Heart left ventricle (tissue), 16 donors: ENCODE measurements around the gene ARHGAP15. TPM values are rescaled to one million over a fixed set of nuclear protein-coding genes. Genes with fewer than 3 reads are reported as not detected.

Source experiments
- ATAC-seq, 4 donors: fragments of 200-7000 bp; cut with Tn5 transposase; one replicate each; pipeline ENCODE4 v1.9.1; 2020 to 2022; ENCODE audit warnings: moderate library complexity in 4 of 4, mild to moderate bottlenecking in 3 of 4, moderate number of reproducible peaks in 1 of 4
- DNase-seq, 5 donors: peaks; one replicate each; pipeline ENCODE4 v3.0.0-alpha.2; 2020
- H3K27ac ChIP-seq, 12 donors: fragments of 200-600 bp; sonication (generic) in 4 of 12; one replicate each; pipeline versions ENCODE4 v1.5.0 to v1.8.0; 2016 to 2022; ENCODE audit warnings: mild to moderate bottlenecking in 2 of 12
- H3K27me3 ChIP-seq, 9 donors: fragments of 200-600 bp; sonication (generic) in 2 of 9; one replicate each; pipeline versions ENCODE4 v1.5.1 to v1.8.0; 2016 to 2022; ENCODE audit warnings: mild to moderate bottlenecking in 3 of 9
- H3K36me3 ChIP-seq, 9 donors: fragments of 200-600 bp; sonication (generic) in 2 of 9; one replicate each; pipeline versions ENCODE4 v1.5.0 to v1.8.0; 2018 to 2022; ENCODE audit warnings: mild to moderate bottlenecking in 2 of 9
- H3K4me1 ChIP-seq, 12 donors: fragments of 200-600 bp; sonication (generic) in 4 of 12; one replicate each; pipeline versions ENCODE4 v1.5.0 to v1.8.0; 2016 to 2022; ENCODE audit warnings: mild to moderate bottlenecking in 3 of 12
- H3K4me3 ChIP-seq, 12 donors: fragments of 200-600 bp; sonication (generic) in 4 of 12; one replicate each; pipeline versions ENCODE4 v1.5.0 to v1.8.0; 2017 to 2022; ENCODE audit warnings: mild to moderate bottlenecking in 9 of 12, moderate library complexity in 4 of 12
- H3K9me3 ChIP-seq, 12 donors: fragments of 200-600 bp; sonication (generic) in 4 of 12; one replicate each; pipeline versions ENCODE4 v1.5.0 to v1.8.0; 2016 to 2022; ENCODE audit warnings: mild to moderate bottlenecking in 1 of 12
- CTCF ChIP-seq, 12 donors: fragments of 200-600 bp; sonication (generic) in 4 of 12; IDR thresholded peaks; one replicate each; pipeline versions ENCODE4 v1.5.0 to v1.8.0; 2018 to 2022; ENCODE audit warnings: antibody characterized with exemption in 12 of 12, mild to moderate bottlenecking in 5 of 12
- POLR2A ChIP-seq, 2 donors: fragments of 450-650 bp; IDR thresholded peaks; one replicate each; pipeline ENCODE4 v1.6.1; 2017; ENCODE audit warnings: antibody characterized with exemption in 2 of 2, mild to moderate bottlenecking in 2 of 2, moderate library complexity in 2 of 2
- WGBS, 4 donors: extraction: QIAGEN DNeasy Blood & Tissue Kit in 2 of 4; methylation state at CpG; one replicate each; pipeline versions ENCODE4 v1.1.5 to v1.1.7; 2013 to 2018; 5-methylcytosine and 5-hydroxymethylcytosine counted together
- intact Hi-C, 10 donors: fragments of 100-400 bp; cut with DNase I; formaldehyde crosslinking; loops; one replicate each; pipeline versions ENCODE4 v1.11.1 to v1.14.2; 2022
- polyA plus RNA-seq, 2 donors: library from polyadenylated mRNA; stranded (reverse); fragments of 200-250 nt; gene quantifications; one replicate each; pipeline ENCODE4 v1.2.3, GENCODE V29; 2013
- total RNA-seq, 9 donors: library from RNA; depleted of rRNA in 2 of 9; stranded (reverse); fragments of >200 nt in 2 of 9; fragmentation: NEBNext Ultra II Directional in 3 of 9; extraction: Animal tissue kit (Norgen Biotek cat#: 25700) in 3 of 9; gene quantifications; one replicate each; pipeline versions ENCODE4 v1.1.0 to v1.2.4, GENCODE V29; 2016 to 2023
- donor health status: ischemic (EF 13 %, LVEDD 7.1; RV severe dilation, severe dysfunction).
- donor health status: healthy with polysubstance abuse.
- donor health status: DM: no; HTN: yes; CAD: no.
- donor health status: DM: no; HTN: no; CAD: no.
- donor health status: ischemic (EF 25% LVEDD 6.9; RV normal size, moderate dysfunction).
- donor health status: ischemic (EF 25% LVEDD 5.7; RV mildly dilated, moderate dysfunction).
- donor health status: healthy.
- donor health status: DM: yes; HTN: yes; CAD: no.
- donor health status: ischemic (EF 35%, LVEDD 5.7; RV mildly dilated, moderate dysfunction).
- donor health status: nonischemic (EF 11% LVEDD 7.7; RV severe dilation, severe dysfunction).
- donor health status: DM: yes; HTN: yes; CAD: no.
- donor health status: PGD.
- donor health status: ischemic (EF 29% LVEDD 5.4; RV normal size, mild dysfunction).
- donor health status: nonischemic (EF 23%, LVEDD 6.1; RV moderate dilation, normal function).

Gene ARHGAP15
- total and polyA plus RNA-seq, 11 donors = 1.3 to 8.7 (median 3.3) TPM

GRCh38 chr2:143762176-143762928, 633.1 kb downstream of the ARHGAP15 start:
- H3K4me3 ChIP-seq = no peak overlapping the region
- DNase-seq (no peak), ATAC-seq (no peak)
- H3K4me1 ChIP-seq = no peaks in the 10 kb centered on the region
- WGBS, 4 donors = 87 to 93% (median 89%) methylated on average over 3 of the region's 3 CpGs
- no peaks in the 10 kb centered on the region for H3K27me3 ChIP-seq
- no peaks in the 10 kb centered on the region for H3K9me3 ChIP-seq
- intact Hi-C loops = no loop called here
- H3K36me3 ChIP-seq = no peaks in the 10 kb centered on the region
- H3K27ac ChIP-seq = no peak overlapping the region
- TF ChIP-seq POLR2A (IDR thresholded peaks at IDR 0.05) (no peak), CTCF (IDR thresholded peaks at IDR 0.05) (no peak)

DNA sequence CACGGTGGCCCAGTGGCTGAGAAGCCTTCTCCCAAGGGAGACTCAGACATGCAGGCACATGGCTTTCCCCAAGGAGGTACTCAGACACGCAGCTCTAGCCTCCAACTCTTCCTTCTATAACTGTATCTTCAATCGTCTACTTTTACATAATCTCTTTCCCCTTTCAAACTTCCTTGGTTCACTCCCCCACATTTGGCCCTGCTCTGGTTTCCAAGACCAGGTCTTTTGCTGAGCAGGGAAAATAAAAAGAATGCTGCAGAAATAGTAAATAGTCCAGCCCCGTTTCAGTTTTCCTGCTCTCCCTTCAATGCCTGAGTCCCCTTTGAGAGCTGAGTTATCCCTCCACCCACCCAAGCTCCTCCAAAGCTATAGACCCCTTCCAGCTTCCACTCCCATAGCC, 635.0 kb downstream of the ARHGAP15 start:
- H3K9me3 ChIP-seq = no peaks in the 10 kb centered on the region
- DNase-seq (no peak), ATAC-seq (no peak)
- intact Hi-C loops = no loop called here
- H3K4me1 ChIP-seq = no peaks in the 10 kb centered on the region
- H3K36me3 ChIP-seq = peaks cover 0 to 14% (median 0%) of the 10 kb centered on the region in 9 donors
- TF ChIP-seq CTCF (IDR thresholded peaks at IDR 0.05) (no peak), POLR2A (IDR thresholded peaks at IDR 0.05) (no peak)
- no peak overlapping the region for H3K4me3 ChIP-seq
- no peaks in the 10 kb centered on the region for H3K27me3 ChIP-seq
- no peak overlapping the region for H3K27ac ChIP-seq
- WGBS, 4 donors = 38 to 55% (median 42%) methylated on average over 4 of the region's 4 CpGs

DNA sequence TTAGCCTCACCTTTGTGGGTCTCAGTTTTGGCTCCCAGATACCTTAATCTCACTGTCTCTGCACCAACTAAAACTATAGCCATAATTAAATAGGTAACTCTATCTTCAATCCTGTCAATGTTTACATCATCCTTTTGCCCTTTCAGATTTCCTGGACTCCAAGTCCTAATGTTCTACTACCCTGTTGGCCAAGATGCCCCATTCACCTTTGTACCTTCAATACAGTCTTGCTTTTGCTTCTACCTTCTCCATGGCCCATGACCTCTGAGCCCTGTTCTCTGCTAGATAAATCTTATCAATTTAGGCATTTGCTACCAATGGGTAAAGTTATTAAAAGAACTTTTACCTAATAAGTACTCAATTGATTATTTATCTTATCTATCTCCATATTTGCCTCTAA, 635.5 kb downstream of the ARHGAP15 start:
- no peak for TF ChIP-seq CTCF (IDR thresholded peaks at IDR 0.05)
- TF ChIP-seq POLR2A (IDR thresholded peaks at IDR 0.05) = no peak
- H3K27ac ChIP-seq = no peak overlapping the region
- H3K4me3 ChIP-seq = no peak overlapping the region
- DNase-seq (no peak), ATAC-seq (no peak)
- intact Hi-C loops = no loop called here
- no peaks in the 10 kb centered on the region for H3K9me3 ChIP-seq
- peaks cover 0 to 14% (median 0%) of the 10 kb centered on the region in 9 donors for H3K36me3 ChIP-seq
- no peaks in the 10 kb centered on the region for H3K4me1 ChIP-seq
- H3K27me3 ChIP-seq = no peaks in the 10 kb centered on the region

GRCh38 chr2:143768991-143769390, 639.8 kb downstream of the ARHGAP15 start:
- H3K27ac ChIP-seq = no peak overlapping the region
- DNase-seq (no peak), ATAC-seq (no peak)
- whole genome bisulfite sequencing, 4 donors = 75 to 89% (median 82%) methylated on average over 1 of the region's 1 CpG
- intact Hi-C loops = no loop called here
- peaks cover 0 to 14% (median 0%) of the 10 kb centered on the region in 9 donors for H3K36me3 ChIP-seq
- no peak overlapping the region for H3K4me3 ChIP-seq
- no peaks in the 10 kb centered on the region for H3K9me3 ChIP-seq
- TF ChIP-seq CTCF (IDR thresholded peaks at IDR 0.05) (no peak), POLR2A (IDR thresholded peaks at IDR 0.05) (no peak)
- no peaks in the 10 kb centered on the region for H3K4me1 ChIP-seq
- H3K27me3 ChIP-seq = no peaks in the 10 kb centered on the region
